GM18520 (cell line): ENCODE results near the gene MXD4.
A peak's percentile ranks its signal among the peaks of the same experiment; 100 is the strongest.

Experiments used
- ATAC-seq: cut with Tn5 transposase; IDR thresholded peaks from one replicate; pipeline ENCODE4 v1.9.1; 2021; ENCODE audit not compliant: unreplicated experiment

MXD4 gene

GRCh38 chr4:2292646-2293108, 30.8 kb upstream of the MXD4 start:
- ATAC-seq = no peak

DNA sequence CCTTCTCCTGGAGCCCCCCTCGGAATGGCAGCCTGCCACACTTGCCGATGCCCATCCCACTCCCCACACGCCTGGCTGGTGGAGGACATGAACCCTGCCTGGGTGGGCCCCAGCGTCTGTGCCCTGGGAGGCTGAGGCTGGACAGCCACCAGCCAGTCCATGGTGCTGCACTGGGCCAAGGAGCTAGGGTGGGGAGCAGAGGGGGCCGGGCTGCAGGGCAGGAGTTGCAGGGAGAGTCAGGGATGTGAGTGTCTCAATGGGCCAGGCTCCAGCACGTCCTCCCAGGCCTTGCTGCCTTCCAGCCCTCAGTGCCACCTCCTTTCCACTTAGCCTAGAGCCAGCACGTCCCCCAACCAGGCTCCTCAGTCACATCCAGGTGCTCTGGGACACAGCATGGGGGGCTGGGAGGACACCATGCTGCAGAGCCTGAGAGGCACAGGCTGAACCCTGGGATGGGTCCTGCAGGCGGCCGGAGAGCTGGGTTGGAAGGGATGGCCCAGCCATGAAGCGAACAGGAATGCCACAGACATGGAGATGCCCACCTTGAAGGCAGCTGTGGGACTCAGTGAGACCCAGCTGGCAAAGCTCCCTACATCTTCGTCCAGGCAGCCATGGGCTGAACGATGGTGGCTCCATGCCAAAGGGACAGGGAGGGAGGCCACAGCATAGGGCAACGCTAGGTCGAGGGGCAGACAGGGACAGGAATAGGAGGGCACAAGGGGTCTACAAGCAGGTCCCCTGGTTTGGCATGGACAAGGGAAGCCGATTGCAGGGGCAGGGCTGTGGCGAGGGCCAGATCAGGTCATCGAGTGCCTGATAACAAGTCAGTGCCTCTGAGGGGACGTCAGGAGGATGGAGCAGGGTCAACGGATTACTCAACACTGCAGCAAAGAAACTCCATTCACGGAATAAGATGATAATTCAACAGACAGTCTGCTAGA, 30.1 kb upstream of the MXD4 start:
- ATAC-seq = no peak

DNA sequence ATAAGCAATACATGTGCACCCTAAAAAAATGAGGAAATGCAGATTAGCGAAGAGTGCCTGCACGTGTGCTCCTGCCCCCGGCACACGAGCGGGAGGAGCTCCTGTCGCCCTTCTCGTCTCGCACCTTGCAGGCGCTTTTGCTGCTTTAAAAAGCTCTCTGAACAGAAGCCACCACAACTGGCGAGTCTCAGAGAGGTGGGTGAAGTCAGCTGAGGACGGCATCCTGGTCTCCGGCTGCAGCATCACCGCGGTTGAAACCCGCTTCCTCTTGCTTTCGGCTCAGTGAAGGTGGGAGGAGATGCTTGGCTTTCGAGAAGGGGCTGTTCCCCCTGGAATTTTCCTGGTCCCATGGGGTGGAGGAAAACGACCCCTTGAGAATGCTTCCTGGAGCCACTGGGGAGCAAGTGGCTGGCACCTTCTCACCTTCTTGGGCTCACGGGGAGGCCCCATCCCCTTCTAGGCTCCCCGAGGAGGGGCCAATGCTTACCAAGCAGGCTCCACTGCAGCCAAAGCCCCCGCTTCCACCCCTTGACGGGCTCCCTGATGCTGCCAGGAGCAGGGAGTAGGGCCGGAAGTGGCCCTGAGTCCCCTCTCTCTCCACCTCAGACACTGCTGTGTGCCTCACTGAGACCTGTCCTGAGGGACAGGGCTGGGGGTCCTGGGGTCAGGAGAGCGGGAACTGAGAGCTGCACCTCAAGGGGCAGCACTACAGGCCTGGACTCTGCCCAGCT, 29.2 kb upstream of the MXD4 start:
- ATAC-seq = no peak

GRCh38 chr4:2290488-2290887, 28.6 kb upstream of the MXD4 start:
- ATAC-seq = no peak

GRCh38 chr4:2289955-2290333, 28.0 kb upstream of the MXD4 start:
- ATAC-seq = no peak

DNA sequence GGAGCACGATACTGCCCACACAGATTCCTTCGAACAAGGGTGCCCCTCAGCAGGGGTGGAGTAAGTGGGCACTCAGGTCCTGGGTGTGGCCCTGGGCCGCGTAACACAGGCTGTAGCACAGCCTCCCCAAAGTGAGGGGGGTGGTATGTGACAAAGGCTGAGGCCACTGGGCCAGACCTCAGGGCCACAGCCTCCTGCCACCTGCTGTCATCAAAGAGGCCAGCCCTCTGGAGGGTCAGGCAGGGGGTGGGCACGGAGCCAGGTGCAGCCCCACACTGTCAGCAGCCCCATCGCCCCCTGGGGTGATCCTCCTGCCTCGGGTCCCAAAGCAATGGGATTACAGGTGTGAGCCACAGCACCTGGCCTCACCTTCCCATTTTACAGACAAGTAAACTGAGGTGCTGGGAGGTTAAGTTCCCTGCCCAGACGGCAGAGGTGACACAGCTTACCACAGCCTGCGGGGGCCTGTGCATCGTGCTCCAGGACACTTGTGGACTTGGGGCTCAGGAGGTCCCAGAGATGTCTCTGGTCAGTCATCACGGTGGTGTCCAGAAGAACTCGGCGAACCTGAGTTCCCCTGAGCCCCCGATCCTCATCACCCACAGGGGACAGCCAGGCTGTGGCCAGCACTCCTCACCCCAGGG, 27.5 kb upstream of the MXD4 start:
- no peak for ATAC-seq

GRCh38 chr4:2288051-2288541, 26.2 kb upstream of the MXD4 start:
- no peak for ATAC-seq

- no peak for ATAC-seq
Measured at GRCh38 chr4:2287594-2287915, 25.6 kb upstream of the MXD4 start.

DNA sequence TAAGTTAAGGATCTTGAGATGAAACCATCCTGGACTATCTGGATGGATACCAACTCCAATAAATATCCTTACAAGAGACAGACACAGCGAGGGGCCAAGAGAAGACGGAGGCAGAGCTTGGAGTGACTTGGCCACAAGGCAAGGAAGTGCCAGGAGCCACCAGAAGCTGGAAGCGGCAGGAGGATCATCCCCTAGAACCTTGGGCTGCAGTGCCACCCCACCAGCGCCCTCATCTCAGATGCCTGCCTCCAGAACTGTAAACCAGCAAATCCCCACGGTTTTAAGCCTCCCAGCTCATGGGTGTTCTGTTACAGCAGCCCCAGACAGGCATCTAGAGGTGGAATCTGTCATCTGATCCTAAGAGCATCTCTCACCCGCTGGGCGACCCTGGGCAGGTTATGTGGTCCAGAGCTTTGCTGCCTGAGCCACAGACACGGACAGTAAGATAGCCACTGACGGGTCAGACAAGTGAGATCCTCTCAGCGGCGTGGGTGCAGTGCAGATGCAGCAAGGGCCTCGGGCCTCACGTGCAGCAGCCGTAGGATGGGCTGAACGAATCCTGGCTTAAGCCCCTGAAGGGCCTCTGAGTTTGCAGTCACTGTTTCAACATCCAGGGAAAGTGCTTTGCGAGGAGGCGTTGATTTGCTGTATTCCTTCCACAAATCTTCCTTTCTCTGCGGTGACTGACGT, 25.1 kb upstream of the MXD4 start:
- no peak for ATAC-seq

- no peak for ATAC-seq
Measured at GRCh38 chr4:2285613-2286381, 23.9 kb upstream of the MXD4 start.

- no peak for ATAC-seq
Measured at GRCh38 chr4:2284934-2285612, 23.2 kb upstream of the MXD4 start.

GRCh38 chr4:2284161-2284933, 22.4 kb upstream of the MXD4 start:
- ATAC-seq = no peak

GRCh38 chr4:2283199-2283711, 21.3 kb upstream of the MXD4 start:
- ATAC-seq = no peak

DNA sequence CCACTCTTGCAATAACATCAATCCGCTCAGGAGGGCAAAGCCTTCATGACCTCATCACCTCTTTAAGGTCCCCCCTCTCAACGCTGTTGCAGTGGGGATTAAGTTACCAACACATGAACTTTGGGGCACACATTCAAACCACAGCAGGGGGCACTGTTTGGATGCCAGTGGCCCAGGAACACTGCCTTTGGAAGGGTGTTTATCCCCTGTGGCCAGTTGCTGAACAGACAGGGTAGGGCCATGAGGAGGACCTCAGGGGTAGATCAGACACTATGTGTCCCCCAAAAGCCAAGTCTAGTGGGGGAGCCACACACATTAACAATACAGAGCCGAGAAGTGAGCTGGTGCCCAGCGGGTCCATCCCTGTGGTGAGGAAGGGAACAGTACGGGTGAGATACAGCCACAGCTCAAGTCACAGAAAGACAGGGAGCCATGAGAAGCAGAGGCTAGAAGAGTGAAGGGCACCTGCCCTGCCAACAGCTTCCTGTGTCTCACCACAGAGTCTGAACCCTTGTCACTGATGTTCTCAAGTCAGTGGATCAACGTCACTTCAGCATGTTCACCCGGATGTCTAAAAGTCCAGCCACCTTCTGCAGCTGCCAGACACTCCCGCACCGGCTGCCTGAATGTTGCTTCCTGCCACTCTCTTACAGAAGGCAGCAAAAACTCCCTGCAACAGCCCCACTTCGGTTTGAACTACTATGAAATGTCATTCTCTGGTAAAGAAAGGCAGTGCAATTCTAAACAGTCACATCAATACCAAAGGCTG, 19.9 kb upstream of the MXD4 start:
- peak; percentile 65 for ATAC-seq

DNA sequence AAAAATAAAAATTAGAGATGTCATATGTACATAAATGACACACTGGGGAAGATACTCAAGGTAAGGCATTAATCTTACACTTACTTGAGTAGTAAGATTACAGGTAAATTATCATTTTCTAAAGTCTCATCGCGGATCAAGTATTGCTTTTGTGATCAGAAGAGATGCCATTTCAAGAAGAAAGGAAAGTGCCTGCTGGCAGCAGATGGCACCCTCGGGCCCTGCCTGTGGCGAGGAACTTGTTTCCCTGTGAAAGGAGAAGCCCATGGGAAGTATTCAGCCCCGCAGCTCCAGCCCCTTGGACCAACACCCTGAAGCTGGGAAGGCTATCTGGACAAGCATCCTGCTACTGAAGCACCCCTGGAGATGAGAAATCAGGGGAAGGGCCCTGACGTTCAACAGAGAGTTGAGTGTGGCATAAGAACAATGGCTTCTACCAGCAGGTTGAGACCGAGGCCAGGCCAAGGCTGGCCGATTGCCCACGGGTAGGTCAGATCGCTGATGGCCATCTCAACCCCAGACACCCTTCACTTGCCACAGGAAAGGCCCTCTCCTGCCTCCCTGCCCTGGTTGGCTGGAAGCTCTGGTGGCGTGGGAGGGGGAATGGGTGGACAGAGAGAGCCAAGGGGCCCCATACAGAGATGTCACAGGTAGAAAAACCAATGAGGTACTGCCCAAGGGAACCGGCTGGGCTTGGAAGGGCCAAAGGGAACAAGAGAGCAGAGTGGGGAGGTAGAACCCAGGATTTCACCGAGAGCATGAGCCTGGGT, 18.8 kb upstream of the MXD4 start:
- ATAC-seq = no peak

GRCh38 chr4:2277956-2278355, 16.0 kb upstream of the MXD4 start:
- ATAC-seq = no peak
